MCF 10A (cell line): ENCODE data around the gene COG7. TPM values are rescaled to one million over a fixed set of nuclear protein-coding genes. Genes with fewer than 3 reads are reported as not detected.
A peak's percentile ranks its signal among the peaks of the same experiment; 100 is the strongest.

Experiments
- BruUV-seq: library from RNA; stranded (reverse); fragments of 400-500 nt; replicated peaks from 2 replicates; lab custom pipeline; 2021; lab: Mats Ljungman, UMichigan
- CTCF ChIA-PET: fragments of 300-600 bp; sonication (Branson Sonifier 250); formaldehyde crosslinking; extraction: SDS; loops from one replicate; lab custom pipeline; 2021; ENCODE audit warnings: antibody characterized with exemption, inconsistent platforms; lab: Yijun Ruan, JAX
- POLR2A ChIA-PET: fragments of 300-600, 350-650 bp; sonication (Branson Sonifier 250); formaldehyde crosslinking; extraction: SDS; loops from one replicate; lab custom pipeline; 2020; ENCODE audit warnings: antibody characterized with exemption, inconsistent platforms; lab: Yijun Ruan, JAX
- DNase-seq: peaks from one replicate; pipeline ENCODE4 v3.0.0-alpha.2; 2018; ENCODE audit not compliant: unreplicated experiment
- H3K27ac Mint-ChIP-seq: one replicate; pipeline ENCODE4 v1.8.0; 2022; ENCODE audit warnings: mild to moderate bottlenecking, low read depth, mixed read lengths; ENCODE audit not compliant: unreplicated experiment
- H3K27me3 Mint-ChIP-seq: one replicate; pipeline ENCODE4 v1.8.0; 2022; ENCODE audit warnings: mixed read lengths; ENCODE audit not compliant: insufficient read depth, unreplicated experiment
- H3K36me3 Mint-ChIP-seq: one replicate; pipeline ENCODE4 v1.8.0; 2022; ENCODE audit warnings: mild to moderate bottlenecking, moderate library complexity, mixed read lengths; ENCODE audit not compliant: insufficient read depth, unreplicated experiment
- H3K4me1 Mint-ChIP-seq: one replicate; pipeline ENCODE4 v1.8.0; 2022; ENCODE audit warnings: mixed read lengths; ENCODE audit not compliant: insufficient read depth, unreplicated experiment
- H3K4me3 Mint-ChIP-seq: one replicate; pipeline ENCODE4 v1.8.0; 2022; ENCODE audit warnings: mild to moderate bottlenecking, moderate library complexity, mixed read lengths; ENCODE audit not compliant: unreplicated experiment
- H3K9me3 Mint-ChIP-seq: one replicate; pipeline ENCODE4 v1.8.0; 2022; ENCODE audit warnings: mixed read lengths; ENCODE audit not compliant: unreplicated experiment
- intact Hi-C: fragments of 100-400 bp; cut with micrococcal nuclease; formaldehyde crosslinking; loops from 2 replicates; pipeline ENCODE4 v1.14.1; 2022
- total RNA-seq: library from RNA; stranded (reverse); gene quantifications from 2 replicates; pipeline ENCODE4 v1.2.3, GENCODE V29; 2022
- TF ChIP-seq, protein P1 (sequence below): fragments of 200-600 bp; IDR thresholded peaks from one replicate; pipeline ENCODE4 v1.8.0; 2022; ENCODE audit warnings: antibody characterized with exemption, mild to moderate bottlenecking; ENCODE audit not compliant: unreplicated experiment

Gene COG7
- total RNA-seq, 1 experiment from 2014 or later = 10.0 TPM

DNA sequence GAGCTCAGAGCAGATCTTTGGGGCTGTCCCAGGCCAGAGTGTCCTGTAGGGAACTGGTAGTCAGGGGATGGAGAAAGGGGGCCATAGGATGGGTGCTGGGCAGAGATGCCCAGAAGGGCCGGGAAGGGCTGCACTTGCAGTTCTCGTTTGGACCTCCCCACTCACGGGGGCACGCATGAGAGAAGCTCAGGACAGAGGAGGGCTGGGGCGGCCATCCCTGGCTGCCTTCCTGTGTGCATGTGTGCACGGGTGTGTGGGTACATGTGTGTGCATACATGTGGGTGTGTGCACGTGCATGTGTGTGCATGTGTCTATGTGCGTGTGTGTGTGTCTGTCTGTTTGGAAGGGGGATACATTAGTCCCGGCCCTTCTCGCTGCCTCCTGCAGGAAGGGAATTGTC lies 73.3 kb downstream of the COG7 start:
- DNase-seq = no peak
- CTCF ChIA-PET = interaction anchor here (0.5 to 2.1 kb wide), 5 partner anchors 9 to 54 kb away, joined by 3 to 7 read pairs (median 3); no protein-coding TSS in a partner anchor
- Mint-ChIP-seq H3K36me3 (no peaks in the 10 kb centered on the region), H3K27ac (no peak overlapping the region), H3K9me3 (no peaks in the 10 kb centered on the region), H3K4me1 (peaks cover 5% of the 10 kb centered on the region), H3K4me3 (no peak overlapping the region), H3K27me3 (no peaks in the 10 kb centered on the region)
- intact Hi-C loops = no loop called here
- no TSS peak for BruUV-seq
- TF ChIP-seq, protein P1, sequence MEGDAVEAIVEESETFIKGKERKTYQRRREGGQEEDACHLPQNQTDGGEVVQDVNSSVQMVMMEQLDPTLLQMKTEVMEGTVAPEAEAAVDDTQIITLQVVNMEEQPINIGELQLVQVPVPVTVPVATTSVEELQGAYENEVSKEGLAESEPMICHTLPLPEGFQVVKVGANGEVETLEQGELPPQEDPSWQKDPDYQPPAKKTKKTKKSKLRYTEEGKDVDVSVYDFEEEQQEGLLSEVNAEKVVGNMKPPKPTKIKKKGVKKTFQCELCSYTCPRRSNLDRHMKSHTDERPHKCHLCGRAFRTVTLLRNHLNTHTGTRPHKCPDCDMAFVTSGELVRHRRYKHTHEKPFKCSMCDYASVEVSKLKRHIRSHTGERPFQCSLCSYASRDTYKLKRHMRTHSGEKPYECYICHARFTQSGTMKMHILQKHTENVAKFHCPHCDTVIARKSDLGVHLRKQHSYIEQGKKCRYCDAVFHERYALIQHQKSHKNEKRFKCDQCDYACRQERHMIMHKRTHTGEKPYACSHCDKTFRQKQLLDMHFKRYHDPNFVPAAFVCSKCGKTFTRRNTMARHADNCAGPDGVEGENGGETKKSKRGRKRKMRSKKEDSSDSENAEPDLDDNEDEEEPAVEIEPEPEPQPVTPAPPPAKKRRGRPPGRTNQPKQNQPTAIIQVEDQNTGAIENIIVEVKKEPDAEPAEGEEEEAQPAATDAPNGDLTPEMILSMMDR = no peak
- POLR2A ChIA-PET = interaction anchor here (1.1 kb wide), 1 partner anchor 8 kb away, joined by 3 read pairs; no protein-coding TSS in a partner anchor

DNA sequence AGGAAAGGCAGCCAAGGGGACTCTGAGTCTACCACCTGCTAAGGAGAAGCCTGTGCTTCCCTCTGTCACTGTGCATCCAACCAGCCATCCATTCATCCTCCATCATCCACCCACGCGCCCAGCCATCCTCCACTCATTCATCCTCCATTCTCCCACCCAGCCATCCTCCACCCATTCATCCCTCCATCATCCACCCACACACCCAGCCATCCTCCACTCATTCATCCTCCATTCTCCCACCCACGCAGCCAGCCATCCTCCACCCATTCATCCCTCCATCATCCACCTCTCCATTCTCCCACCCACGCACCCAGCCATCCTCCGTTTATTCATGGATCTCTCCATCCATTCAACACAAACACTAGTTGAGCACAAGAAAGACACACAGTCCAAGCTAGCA lies 74.1 kb downstream of the COG7 start:
- H3K27me3 Mint-ChIP-seq = no peaks in the 10 kb centered on the region
- BruUV-seq = no TSS peak
- no peak for DNase-seq
- POLR2A ChIA-PET = interaction anchor here (1.1 kb wide), 1 partner anchor 9 kb away, joined by 3 read pairs; no protein-coding TSS in a partner anchor
- TF ChIP-seq, protein P1 = no peak
- no peaks in the 10 kb centered on the region for H3K9me3 Mint-ChIP-seq
- peak overlapping the region; percentile 52 for H3K27ac Mint-ChIP-seq
- intact Hi-C loops = no loop called here
- peaks cover 5% of the 10 kb centered on the region for H3K4me1 Mint-ChIP-seq
- CTCF ChIA-PET = interaction anchor here (0.5 kb wide), 1 partner anchor 12 kb away, joined by 3 read pairs; no protein-coding TSS in a partner anchor
- H3K4me3 Mint-ChIP-seq = no peak overlapping the region
- no peaks in the 10 kb centered on the region for H3K36me3 Mint-ChIP-seq

DNA sequence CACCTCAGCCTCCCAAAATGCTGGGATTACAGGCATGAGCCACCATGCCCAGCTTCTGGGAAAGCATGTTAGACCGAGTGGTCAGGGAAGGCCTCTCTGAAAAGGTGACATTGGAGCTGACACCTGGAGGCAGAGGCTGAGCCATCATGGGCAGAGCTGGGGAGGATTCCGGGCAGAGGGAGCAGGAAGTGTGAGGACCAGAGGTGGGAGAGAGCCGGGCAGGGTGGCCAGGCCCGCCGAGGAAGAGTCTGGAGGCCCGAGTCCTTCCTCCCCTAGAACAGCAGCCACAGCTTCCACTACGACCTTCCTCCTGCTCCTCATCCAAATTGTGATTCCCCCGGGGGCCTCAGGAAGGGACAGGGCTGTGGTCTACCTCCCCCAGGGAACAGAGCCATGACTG lies 74.7 kb downstream of the COG7 start:
- ChIA-PET CTCF (no interaction called here), POLR2A (no interaction called here)
- no peaks in the 10 kb centered on the region for H3K9me3 Mint-ChIP-seq
- no peaks in the 10 kb centered on the region for H3K27me3 Mint-ChIP-seq
- peaks cover 5% of the 10 kb centered on the region for H3K4me1 Mint-ChIP-seq
- intact Hi-C loops = no loop called here
- H3K36me3 Mint-ChIP-seq = no peaks in the 10 kb centered on the region
- no peak overlapping the region for H3K27ac Mint-ChIP-seq
- no peak overlapping the region for H3K4me3 Mint-ChIP-seq
- BruUV-seq = no TSS peak
- TF ChIP-seq, protein P1 = no peak
- no peak for DNase-seq

DNA sequence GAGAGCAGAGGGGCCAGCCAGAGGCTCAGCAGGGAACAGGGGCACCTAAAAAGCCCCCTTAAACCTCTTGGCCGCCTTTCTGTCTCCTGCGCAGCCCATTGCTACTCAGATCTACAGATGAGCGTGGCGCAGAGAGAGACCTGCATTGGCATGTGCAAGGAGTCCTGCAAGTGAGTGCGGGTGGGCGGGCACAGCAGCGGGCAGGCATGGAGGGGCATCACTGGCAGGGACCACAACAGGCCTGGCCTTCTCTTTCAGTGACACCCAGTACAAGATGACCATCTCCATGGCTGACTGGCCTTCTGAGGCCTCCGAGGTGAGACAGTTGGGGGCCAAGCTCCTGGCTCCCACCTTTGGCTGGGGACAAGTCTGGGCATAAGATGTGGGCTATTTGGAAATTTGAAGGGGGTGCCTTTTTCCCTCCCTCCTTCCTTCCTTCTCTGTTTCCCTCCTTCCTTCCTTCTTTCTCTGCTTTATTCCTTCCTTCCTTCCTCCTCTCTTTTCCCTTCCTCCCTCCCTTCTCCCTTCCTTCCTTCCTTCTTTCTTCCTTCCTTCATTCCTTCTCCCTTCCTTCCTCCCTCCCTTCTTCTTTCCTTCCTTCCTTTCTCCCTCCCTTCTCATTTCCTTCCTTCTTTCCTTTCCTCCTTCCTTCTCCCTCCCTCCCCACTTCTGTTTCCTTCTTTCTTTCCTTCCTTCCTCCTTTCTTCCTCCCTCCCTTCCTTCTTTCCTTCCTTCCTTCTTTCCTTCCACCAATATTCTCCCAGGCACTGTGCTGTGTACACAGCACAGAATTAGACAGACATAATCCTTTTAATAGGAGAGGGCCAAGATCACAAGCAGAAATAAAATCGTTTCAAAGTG lies 75.7 kb downstream of the COG7 start:
- Mint-ChIP-seq H3K9me3 (no peaks in the 10 kb centered on the region), H3K27me3 (no peaks in the 10 kb centered on the region), H3K36me3 (no peaks in the 10 kb centered on the region), H3K4me1 (peaks cover 5% of the 10 kb centered on the region), H3K4me3 (no peak overlapping the region), H3K27ac (peak overlapping the region; percentile 8)
- intact Hi-C loops = no loop called here
- ChIA-PET POLR2A (no interaction called here), CTCF (no interaction called here)
- BruUV-seq = no TSS peak
- TF ChIP-seq, protein P1 = no peak
- DNase-seq = no peak
